SU-DHL-6 (cell line): ENCODE data around the gene ARPC5.
"Not testable (repeated sequence)": the region's sequence is repeated elsewhere in the genome, so short reads cannot be mapped to it uniquely, and the experiment has no call there.

Source experiments
- H2AFZ ChIP-seq: fragments of 200-600 bp; sonication (generic); 2 replicates; pipeline ENCODE4 v1.6.1; 2014; ENCODE audit warnings: low read depth, mild to moderate bottlenecking, moderate library complexity, mixed read lengths, antibody characterized with exemption, low read length; ENCODE audit not compliant: severe bottlenecking
- H3F3A ChIP-seq: fragments of 200-600 bp; shearing (Covaris generic); 2 replicates; pipeline ENCODE4 v1.6.0; 2016; ENCODE audit warnings: antibody characterized with exemption, mild to moderate bottlenecking; ENCODE audit not compliant: insufficient read depth
- H3K27ac ChIP-seq: fragments of 200-600 bp; sonication (generic); 2 replicates; pipeline ENCODE4 v1.5.1; 2016; ENCODE audit warnings: low read depth, mild to moderate bottlenecking, low read length, moderate library complexity, mixed read lengths
- H3K27me3 ChIP-seq: fragments of 200-600 bp; sonication (generic), shearing (Covaris generic); 2 replicates; pipeline ENCODE4 v1.6.0; 2014; ENCODE audit warnings: mild to moderate bottlenecking, low read length
- H3K36me3 ChIP-seq: fragments of 200-600 bp; sonication (generic); 2 replicates; pipeline ENCODE4 v1.6.1; 2014; ENCODE audit warnings: mild to moderate bottlenecking, low read length, mixed read lengths
- H3K4me2 ChIP-seq: fragments of 300-600, 200-600 bp; shearing (Covaris generic), sonication (generic); 2 replicates; pipeline ENCODE4 v1.6.0; 2014; ENCODE audit warnings: low read length, low read depth, mild to moderate bottlenecking; ENCODE audit not compliant: poor library complexity, severe bottlenecking
- H3K4me3 ChIP-seq: fragments of 200-600 bp; sonication (generic); 2 replicates; pipeline ENCODE4 v1.5.1; 2014; ENCODE audit warnings: antibody characterized with exemption, low read length, mild to moderate bottlenecking, mixed read lengths; ENCODE audit not compliant: insufficient read depth, poor library complexity, severe bottlenecking
- H3K79me2 ChIP-seq: fragments of 200-600 bp; sonication (generic); 2 replicates; pipeline ENCODE4 v1.6.1; 2014; ENCODE audit warnings: mild to moderate bottlenecking, low read length, moderate library complexity; ENCODE audit not compliant: insufficient read depth
- H3K9ac ChIP-seq: fragments of 200-600 bp; sonication (generic); 2 replicates; pipeline ENCODE4 v1.7.0; 2014; ENCODE audit warnings: mild to moderate bottlenecking, low read length
- H3K9me2 ChIP-seq: fragments of 200-600 bp; sonication (generic); replicated peaks from 2 replicates; pipeline ENCODE4 v1.6.1; 2014; ENCODE audit warnings: low read length; ENCODE audit not compliant: insufficient read depth
- H3K9me3 ChIP-seq: fragments of 200-600 bp; sonication (generic); 2 replicates; pipeline ENCODE4 v1.6.1; 2014; ENCODE audit warnings: low read length, mixed read lengths; ENCODE audit not compliant: insufficient read depth
- H4K20me1 ChIP-seq: fragments of 200-600 bp; sonication (generic); 2 replicates; pipeline ENCODE4 v1.6.1; 2014; ENCODE audit warnings: low read depth, mild to moderate bottlenecking, antibody characterized with exemption, low read length, moderate library complexity, mixed read lengths
- CTCF ChIP-seq: fragments of 200-600 bp; sonication (generic); IDR thresholded peaks from one replicate; pipeline ENCODE4 v1.5.1; 2017; ENCODE audit warnings: antibody characterized with exemption, mild to moderate bottlenecking, low read length, moderate library complexity; ENCODE audit not compliant: insufficient read depth, poor library complexity, severe bottlenecking
- EZH2phosphoT487 ChIP-seq: fragments of 200-600 bp; sonication (generic), shearing (Covaris generic); conservative IDR thresholded peaks from 2 replicates; pipeline ENCODE4 v1.6.1; 2018; ENCODE audit warnings: mild to moderate bottlenecking, antibody characterized with exemption, low read length, moderate library complexity, mixed read lengths

Gene ARPC5

GRCh38 chr1:183619781-183620180 lies 15.8 kb downstream of the ARPC5 start:
- Histone ChIP-seq H2AFZ (no peak overlapping the region), H3K36me3 (no peaks in the 10 kb centered on the region), H4K20me1 (no peaks in the 10 kb centered on the region), H3K4me3 (no peak overlapping the region), H3K79me2 (no peaks in the 10 kb centered on the region), H3K27me3 (no peaks in the 10 kb centered on the region), H3K9me3 (no peaks in the 10 kb centered on the region), H3K4me2 (no peak overlapping the region), H3F3A (no peaks in the 10 kb centered on the region), H3K27ac (no peak overlapping the region), H3K9ac (no peak overlapping the region), H3K9me2 (no peaks in the 10 kb centered on the region)
- TF ChIP-seq EZH2phosphoT487: no peak
- TF ChIP-seq CTCF: no peak

DNA sequence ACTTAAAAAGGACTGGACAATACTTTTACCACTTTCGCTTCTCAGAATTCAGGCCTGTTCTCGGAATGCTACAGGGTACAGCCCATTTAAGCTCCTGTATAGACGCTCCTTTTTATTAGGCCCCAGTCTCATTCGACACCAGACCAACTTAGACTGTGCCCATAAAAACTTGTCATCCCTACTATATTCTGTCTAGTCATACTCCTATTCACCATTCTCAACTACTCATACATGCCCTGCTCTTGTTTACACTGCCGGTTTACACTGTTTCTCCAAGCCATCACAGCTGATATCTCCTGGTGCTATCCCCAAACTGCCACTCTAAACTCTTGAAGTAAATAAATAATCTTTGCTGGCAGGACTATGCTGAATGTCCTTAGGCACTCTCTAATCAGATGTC lies 17.4 kb downstream of the ARPC5 start:
- H3K27ac ChIP-seq, H3K9me2 ChIP-seq, H3K79me2 ChIP-seq, H3K9me3 ChIP-seq, H3K9ac ChIP-seq, H3K4me2 ChIP-seq, H4K20me1 ChIP-seq, H3K36me3 ChIP-seq, H3K4me3 ChIP-seq, H3K27me3 ChIP-seq, H2AFZ ChIP-seq, H3F3A ChIP-seq: not testable (repeated sequence)

- not testable (repeated sequence) for H3K9me2 ChIP-seq, H3K9ac ChIP-seq, H3K4me2 ChIP-seq, H3K27ac ChIP-seq, H3K9me3 ChIP-seq, H3K36me3 ChIP-seq, H3F3A ChIP-seq, H3K79me2 ChIP-seq, H2AFZ ChIP-seq, H3K27me3 ChIP-seq, H4K20me1 ChIP-seq, H3K4me3 ChIP-seq
These were observed 22.6 kb downstream of the ARPC5 start for GRCh38 chr1:183612975-183613374.

- Histone ChIP-seq H3K27ac (no peak overlapping the region), H3K4me2 (no peak overlapping the region)
These were observed 23.2 kb downstream of the ARPC5 start for GRCh38 chr1:183612407-183612806.

More at GRCh38 chr1:183612407-183612806, 23.2 kb downstream of the ARPC5 start:
- H3K4me3 ChIP-seq: no peak overlapping the region
- no peaks in the 10 kb centered on the region for H3K9me2 ChIP-seq
- no peaks in the 10 kb centered on the region for H4K20me1 ChIP-seq
- no peaks in the 10 kb centered on the region for H3K36me3 ChIP-seq
- H3F3A ChIP-seq: no peaks in the 10 kb centered on the region
- no peaks in the 10 kb centered on the region for H3K79me2 ChIP-seq
- H3K9ac ChIP-seq: no peak overlapping the region
- no peaks in the 10 kb centered on the region for H3K9me3 ChIP-seq
- no peaks in the 10 kb centered on the region for H3K27me3 ChIP-seq
- H2AFZ ChIP-seq: no peak overlapping the region
- TF ChIP-seq EZH2phosphoT487 (no peak), CTCF (no peak)
